Stimulated activated CD4-positive, alpha-beta T cell treated with anti-CD3 and anti-CD28 coated beads, Interleukin-1b, Interleukin-23, amount 100 ng/mL, for 24 hours (primary cell): ENCODE data around the gene NWD2.
"Not testable (repeated sequence)": the region's sequence is repeated elsewhere in the genome, so short reads cannot be mapped to it uniquely, and the experiment has no call there.

ENCODE experiments used
- DNase-seq, 4 experiments: peaks; one replicate each; pipeline ENCODE4 v3.0.0-alpha.2; 2020; ENCODE audit warnings: low read depth in 4 of 4, low spot score in 1 of 4

Gene NWD2

DNA sequence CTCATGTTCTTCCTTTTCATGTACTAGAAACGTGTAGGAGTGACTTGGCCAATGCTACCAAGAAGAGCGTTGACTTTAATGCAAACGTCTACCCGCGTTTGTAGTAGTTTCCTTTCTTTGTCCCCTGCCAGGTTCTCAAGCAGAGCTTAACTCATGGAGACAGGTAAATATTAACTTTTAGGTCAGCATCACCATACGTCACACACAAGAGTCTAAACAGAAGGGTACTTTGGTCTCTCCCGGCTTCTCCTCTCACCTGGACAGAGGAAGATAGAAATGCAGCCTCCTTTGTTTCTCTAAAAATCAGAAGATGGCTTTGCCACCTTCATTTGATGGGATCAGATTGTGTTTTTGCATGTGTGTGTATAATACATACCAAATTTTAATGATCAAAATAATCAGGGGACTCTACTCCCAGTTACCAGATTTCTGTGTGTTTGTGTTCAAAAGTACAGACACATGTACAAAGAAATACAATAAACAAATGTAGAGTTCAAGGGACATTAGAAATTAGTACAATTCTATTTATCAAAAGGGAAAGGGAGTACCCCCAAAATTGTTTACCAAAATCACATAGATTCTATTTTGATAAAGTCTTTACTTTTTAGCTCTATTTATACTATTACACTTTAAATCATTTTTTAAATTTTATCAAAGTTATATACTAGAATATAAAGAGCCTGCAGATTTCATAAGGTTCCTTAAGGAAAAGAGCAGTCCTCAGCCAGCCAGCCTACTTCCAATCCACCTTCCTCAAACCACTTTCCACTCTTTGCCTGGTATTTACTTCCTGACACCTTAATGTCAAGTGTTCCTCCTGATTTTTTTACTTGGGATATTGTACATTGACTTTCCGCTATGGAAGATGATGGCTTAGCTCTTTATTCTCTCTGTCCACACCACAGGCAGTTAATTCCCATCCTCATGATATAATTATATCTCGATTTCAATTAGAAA lies 246.1 kb downstream of the NWD2 start:
- no peak for DNase-seq

GRCh38 chr4:37495353-37495752 lies 250.8 kb downstream of the NWD2 start:
- not testable (repeated sequence) for DNase-seq
